ENCODE measurements around the gene UCKL1. TPM values are rescaled to one million over a fixed set of nuclear protein-coding genes. Genes with fewer than 3 reads are reported as not detected.

The UCKL1 gene
- 21.4 and 22.7 TPM in 2 replicates for total RNA-seq

DNA sequence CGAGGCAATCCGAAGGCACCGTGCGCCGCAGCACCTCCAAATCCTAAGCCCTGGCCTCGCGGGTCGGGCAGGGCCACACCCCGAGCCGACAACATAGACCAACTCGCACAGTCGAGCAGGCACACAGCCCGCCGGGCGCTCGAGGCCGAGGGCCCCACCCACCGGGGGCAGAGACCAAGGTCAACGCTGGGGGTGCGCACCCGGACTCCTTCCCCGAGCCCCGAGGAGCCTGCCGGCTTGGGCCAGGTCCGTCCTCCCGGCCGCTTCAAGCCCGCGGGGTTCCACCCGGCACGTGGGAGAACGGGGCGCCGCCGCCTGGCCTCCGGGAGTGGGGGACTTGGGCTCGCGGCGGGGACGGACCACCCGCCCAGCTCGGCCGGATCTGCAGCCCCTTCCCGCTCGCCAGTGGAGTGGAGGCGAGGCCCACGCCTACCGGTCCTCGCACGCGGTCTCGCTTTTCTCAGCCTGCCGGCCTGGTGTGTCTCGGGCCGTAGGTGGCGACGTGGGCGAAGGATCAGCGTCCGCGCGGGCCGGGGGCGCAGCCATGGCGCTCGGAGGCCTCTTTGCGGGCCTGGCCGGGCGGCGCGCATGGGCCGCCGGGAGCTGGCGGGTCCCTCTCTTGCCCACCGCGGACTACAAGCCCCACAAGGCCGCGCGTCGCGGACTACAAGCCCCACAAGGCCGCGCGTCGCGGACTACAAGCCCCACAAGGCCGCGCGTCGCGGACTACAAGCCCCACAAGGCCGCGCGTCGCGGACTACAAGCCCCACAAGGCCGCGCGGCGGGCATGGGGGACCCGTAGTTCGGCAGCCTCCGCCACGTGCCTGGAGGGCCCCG is at the start of gene UCKL1:
TSS of gene UCKL1 (minus strand) at position 590 of the 837 bp plus-strand sequence. CDS start at position 546, 44 bp downstream.

DNA sequence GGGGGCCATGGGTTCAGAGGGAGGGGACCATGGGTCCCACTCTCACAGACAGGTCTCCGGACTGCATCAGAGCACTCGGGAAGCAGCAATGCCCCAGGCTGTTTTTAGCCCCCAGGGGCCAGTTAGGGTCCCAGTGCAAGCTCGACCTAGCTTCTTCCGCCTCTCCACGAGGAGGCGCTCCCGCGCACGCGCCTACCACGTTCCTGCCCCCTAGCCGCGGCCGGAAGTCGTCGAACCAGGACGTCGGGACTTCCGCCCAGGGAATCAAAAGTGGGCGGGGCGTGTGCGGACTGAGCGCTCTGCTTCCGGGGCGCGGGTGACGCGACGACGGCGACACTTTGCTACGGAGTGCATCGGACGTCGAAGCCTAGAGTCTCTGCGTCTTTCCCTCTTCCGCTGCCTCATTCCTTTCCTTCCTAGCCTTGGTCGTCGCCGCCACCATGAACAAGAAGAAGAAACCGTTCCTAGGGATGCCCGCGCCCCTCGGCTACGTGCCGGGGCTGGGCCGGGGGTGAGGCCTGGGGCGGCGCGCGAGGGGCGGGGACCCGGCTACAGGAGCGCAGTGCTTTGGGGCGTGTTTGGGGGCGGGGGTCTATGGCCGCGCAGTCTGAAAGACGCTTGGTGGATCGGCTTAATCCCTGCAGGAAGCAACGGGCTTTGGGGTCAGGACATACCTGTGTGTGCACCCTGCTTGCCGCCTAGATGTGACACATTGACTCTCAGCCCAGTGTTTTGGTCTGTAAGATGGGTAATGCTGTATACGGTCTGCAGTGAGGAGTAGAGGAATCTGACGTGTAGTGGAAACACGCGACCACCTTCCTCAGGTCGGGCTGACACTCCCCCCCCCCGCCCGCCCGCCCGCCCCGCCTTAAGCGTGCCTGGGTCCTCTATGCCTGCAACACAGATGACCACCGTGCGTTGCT is 24.9 kb upstream of the UCKL1 start, which contains the start of gene PRPF6:
TSS of gene PRPF6 (plus strand) at position 327 of the 923 bp plus-strand sequence. CDS start at position 441, 114 bp downstream.

DNA sequence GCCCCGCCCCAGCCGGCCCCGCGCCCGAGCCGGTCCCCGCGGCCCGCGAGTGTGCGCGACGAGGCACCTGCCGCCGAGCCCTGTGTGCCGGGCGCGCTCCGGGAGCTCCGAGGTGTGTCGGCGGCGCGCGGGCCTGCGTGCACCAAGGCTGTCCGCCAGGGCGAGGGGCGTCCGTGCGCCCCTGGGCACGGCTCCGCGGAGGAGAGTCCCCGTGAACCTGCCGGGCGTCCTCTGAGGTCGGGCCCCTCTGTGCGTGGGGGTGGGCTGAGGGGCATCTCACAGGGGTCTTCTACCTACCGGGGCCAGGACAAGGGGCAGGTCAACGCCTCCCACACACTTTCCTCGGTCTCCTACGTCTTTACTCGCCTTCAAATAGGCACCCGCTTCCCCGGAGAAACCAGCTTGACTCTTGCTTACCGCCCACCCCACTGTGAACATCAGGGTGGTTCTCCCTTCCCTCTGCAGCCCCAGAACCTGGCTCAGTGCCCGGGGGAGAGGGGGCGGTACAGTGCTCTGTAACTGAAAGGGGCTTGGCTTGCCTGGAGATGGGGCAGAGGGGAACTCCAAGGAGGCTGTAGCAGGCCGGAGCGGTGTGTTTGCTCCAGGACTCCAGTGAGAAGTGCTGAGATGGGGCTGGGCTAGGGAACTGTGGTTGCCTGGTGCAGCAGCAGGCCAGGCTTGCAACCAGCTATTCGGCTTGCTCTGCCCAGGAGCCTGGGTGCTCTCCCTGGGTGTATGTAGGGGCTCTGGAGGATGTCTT is 23.5 kb upstream of the UCKL1 start, which contains the start of gene SAMD10:
TSS of gene SAMD10 (minus strand) at position 86 of the 760 bp plus-strand sequence. CDS start 175 bp downstream, outside the sequence.

DNA sequence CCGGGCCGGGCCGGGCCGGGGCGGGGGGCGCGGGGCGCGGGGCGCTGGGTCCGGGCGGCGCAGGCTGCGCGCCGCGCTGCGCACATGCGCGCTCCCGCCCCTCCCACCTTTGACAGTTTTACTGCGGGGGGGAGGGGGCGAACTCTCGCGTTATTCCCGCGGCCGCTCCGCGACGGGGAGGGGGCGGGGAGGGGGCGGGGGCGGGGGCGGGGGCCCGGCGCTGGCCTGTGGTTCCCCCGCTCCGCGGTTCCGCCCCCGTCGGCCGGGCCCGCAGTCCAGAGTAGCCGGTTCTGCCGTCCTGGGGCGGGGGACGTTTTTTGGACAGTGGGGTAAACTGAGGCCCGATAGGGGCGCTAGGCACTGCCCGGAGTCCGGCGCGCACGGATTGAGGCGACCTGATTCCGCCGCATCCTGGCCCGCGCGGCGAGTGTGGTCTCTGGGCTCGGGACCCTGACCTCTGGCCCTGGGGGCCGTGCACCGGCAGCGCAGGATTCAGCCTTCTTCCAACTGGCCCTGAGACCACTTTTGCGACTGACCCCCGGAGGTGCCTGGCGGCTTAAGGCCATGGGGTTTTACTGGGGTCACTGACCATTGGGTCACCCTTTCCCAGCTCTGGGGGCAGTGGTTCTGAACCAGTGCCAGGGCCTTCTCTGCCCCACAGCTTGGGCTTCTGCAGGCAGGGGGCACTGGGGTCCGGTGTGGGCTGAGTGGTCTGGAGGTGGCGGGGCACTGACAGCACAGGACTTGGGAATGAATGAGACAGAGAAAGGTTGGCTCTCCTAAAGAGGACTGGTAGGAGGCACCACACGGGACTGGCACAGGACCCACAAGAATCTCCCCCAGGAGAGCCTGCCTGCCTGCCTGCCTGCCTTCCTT is 13.9 kb upstream of the UCKL1 start, which contains the start of gene ZNF512B:
TSS of gene ZNF512B (minus strand) at position 93 of the 876 bp plus-strand sequence. CDS start 1,980 bp downstream, outside the sequence.

DNA sequence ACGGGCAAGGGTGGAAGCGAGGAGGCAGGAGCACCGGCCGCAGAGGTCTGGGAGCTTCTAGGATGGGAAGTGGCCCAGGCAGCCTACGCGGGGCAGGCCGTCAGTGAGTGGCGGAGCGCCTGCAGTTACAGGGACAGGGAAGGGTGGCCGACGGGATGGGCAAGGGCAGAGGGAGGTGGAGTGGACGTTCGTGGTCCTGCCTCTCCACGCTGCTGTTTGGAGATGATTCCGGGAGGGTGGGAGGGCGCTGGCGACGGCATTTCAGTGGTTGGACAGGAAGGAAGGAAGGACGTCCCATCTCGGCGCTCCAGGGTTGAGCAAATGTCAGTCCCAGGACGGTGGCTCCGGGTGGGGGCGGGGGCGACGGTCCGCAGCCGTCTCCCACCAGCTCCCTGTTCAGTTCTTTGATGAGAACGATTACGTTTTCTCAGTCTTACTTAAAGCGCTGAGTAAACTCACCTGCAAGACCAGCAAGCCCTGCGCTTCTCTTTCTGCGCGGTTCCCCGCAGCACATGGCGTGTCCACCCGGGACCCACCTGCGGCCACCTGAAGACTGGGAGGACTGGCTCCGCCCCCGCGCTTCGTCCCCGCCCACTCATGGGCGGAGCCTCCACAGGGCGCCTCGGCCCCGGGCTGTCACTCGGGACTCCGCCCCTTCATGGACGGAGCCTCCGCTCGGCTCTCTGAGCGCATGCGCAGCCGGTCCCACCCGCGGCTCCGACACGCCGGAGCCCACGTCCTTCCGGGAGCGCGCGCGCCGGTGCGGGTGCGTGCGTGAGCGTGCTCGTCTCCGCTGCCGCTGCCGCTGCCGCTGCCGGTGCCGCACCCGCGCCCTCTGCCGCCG is 61.6 kb downstream of the UCKL1 start, which contains the start of gene DNAJC5:
TSS of gene DNAJC5 (plus strand) at position 769 of the 844 bp plus-strand sequence. CDS start 33,220 bp downstream, outside the sequence.

Other genes with a start within 250 kb of the UCKL1 start
- gene ARFRP1, start 248.4 kb downstream of the UCKL1 start, total RNA-seq = 39.0 and 42.9 TPM in 2 replicates
- 19.9 and 24.1 TPM in 2 replicates for gene ZGPAT, start 248.4 kb downstream of the UCKL1 start, total RNA-seq
- 6.1 and 9.3 TPM in 2 replicates for gene LIME1, start 219.8 kb downstream of the UCKL1 start, total RNA-seq
- gene SLC2A4RG, start 216.6 kb downstream of the UCKL1 start, total RNA-seq = 39.1 and 85.3 TPM in 2 replicates
- 9.9 and 17.5 TPM in 2 replicates for gene ZBTB46, start 125.2 kb downstream of the UCKL1 start, total RNA-seq
- gene ABHD16B, start 94.9 kb downstream of the UCKL1 start, total RNA-seq = not detected in 2 replicates
- 194 and 202 TPM in 2 replicates for gene TPD52L2, start 91.1 kb downstream of the UCKL1 start, total RNA-seq
- gene DNAJC5, start 61.3 kb downstream of the UCKL1 start, total RNA-seq = 54.8 and 77.4 TPM in 2 replicates
- gene ZNF512B, start 13.5 kb upstream of the UCKL1 start, total RNA-seq = 7.6 and 11.6 TPM in 2 replicates
- 0.58 and 0.99 TPM in 2 replicates for gene SAMD10, start 23.2 kb upstream of the UCKL1 start, total RNA-seq
- gene PRPF6, start 24.7 kb upstream of the UCKL1 start, total RNA-seq = 66.0 and 73.3 TPM in 2 replicates
- 0.99 and 1.3 TPM in 2 replicates for gene C20orf204, start 79.8 kb upstream of the UCKL1 start, total RNA-seq
- gene SOX18, start 93.2 kb upstream of the UCKL1 start, total RNA-seq = 0.29 TPM in 1 of 2 replicates, not detected in the other
- 23.7 and 47.3 TPM in 2 replicates for gene TCEA2, start 106.8 kb upstream of the UCKL1 start, total RNA-seq
- gene RGS19, start 123.1 kb upstream of the UCKL1 start, total RNA-seq = 7.4 and 48.0 TPM in 2 replicates
- 1.9 and 5.8 TPM in 2 replicates for gene OPRL1, start 123.7 kb upstream of the UCKL1 start, total RNA-seq
- gene LKAAEAR1, start 128.0 kb upstream of the UCKL1 start, total RNA-seq = not detected in 2 replicates
- gene NPBWR2, start 151.1 kb upstream of the UCKL1 start, total RNA-seq = not detected in 2 replicates
- gene MYT1, start 208.0 kb upstream of the UCKL1 start, total RNA-seq = under 0.01 TPM in 1 of 2 replicates, not detected in the other